ENCODE data around the gene FRMD7.

GRCh38 chrX:132114607-132115006 is 13.2 kb downstream of the FRMD7 start:
- no peak for TF ChIP-seq TOX (CRISPR knock-in tag; IDR thresholded peaks at IDR 0.05; ENCODE audit: borderline replicate concordance)
- TF ChIP-seq ZFP3 (CRISPR knock-in tag; IDR thresholded peaks at IDR 0.05): no peak
- TF ChIP-seq PATZ1 (CRISPR knock-in tag; IDR thresholded peaks at IDR 0.05; ENCODE audit: borderline replicate concordance): no peak
- TF ChIP-seq CSDC2 (CRISPR knock-in tag; IDR thresholded peaks at IDR 0.05): no peak
- no peak for TF ChIP-seq ESRRG (CRISPR knock-in tag; IDR thresholded peaks at IDR 0.05)
- no peak for TF ChIP-seq GLIS3 (CRISPR knock-in tag; IDR thresholded peaks at IDR 0.05)
- no peak for TF ChIP-seq SNAI2 (CRISPR knock-in tag; IDR thresholded peaks at IDR 0.05)
